Neuronal stem cell (in vitro differentiated cells): Measurements from ENCODE around the gene AMPD3.

ENCODE experiments used
- DNase-seq: peaks from one replicate; pipeline ENCODE4 v3.0.0-alpha.2; 2013; ENCODE audit warnings: low spot score
- H2AFZ ChIP-seq: one replicate; pipeline ENCODE4 v1.6.1; 2013; ENCODE audit warnings: mild to moderate bottlenecking, low read length, inconsistent platforms
- H2AK5ac ChIP-seq: 2 replicates; pipeline ENCODE4 v1.6.1; 2013; ENCODE audit warnings: low read depth, mild to moderate bottlenecking, inconsistent platforms, low read length, moderate library complexity, mixed read lengths
- H2BK120ac ChIP-seq: 2 replicates; pipeline ENCODE4 v1.6.1; 2013; ENCODE audit warnings: low read depth, mild to moderate bottlenecking, inconsistent platforms, low read length, moderate library complexity, mixed read lengths
- H2BK12ac ChIP-seq: one replicate; pipeline ENCODE4 v1.6.1; 2013; ENCODE audit warnings: low read length, inconsistent platforms
- H2BK15ac ChIP-seq: 2 replicates; pipeline ENCODE4 v1.6.1; 2013; ENCODE audit warnings: mild to moderate bottlenecking, low read length, inconsistent platforms, mixed read lengths
- H2BK5ac ChIP-seq: one replicate; pipeline ENCODE4 v1.6.1; 2013; ENCODE audit warnings: inconsistent platforms, mild to moderate bottlenecking, low read length, moderate library complexity
- H3K14ac ChIP-seq: one replicate; pipeline ENCODE4 v1.6.1; 2013; ENCODE audit warnings: low read length, inconsistent platforms
- H3K18ac ChIP-seq: 2 replicates; pipeline ENCODE4 v1.6.1; 2013; ENCODE audit warnings: low read length, inconsistent platforms
- H3K23ac ChIP-seq: 2 replicates; pipeline ENCODE4 v1.6.1; 2013; ENCODE audit warnings: low read depth, mild to moderate bottlenecking, mixed read lengths, low read length, inconsistent platforms; ENCODE audit not compliant: poor library complexity
- H3K27ac ChIP-seq: replicated peaks from 3 replicates; pipeline ENCODE4 v1.5.1; 2013; ENCODE audit warnings: low read length, inconsistent platforms
- H3K27me3 ChIP-seq, 3 experiments: 2 replicates each; pipeline ENCODE4 v1.6.1; 2013; ENCODE audit warnings: low read length in 3 of 3, mild to moderate bottlenecking in 2 of 3, inconsistent platforms in 1 of 3, low read depth in 1 of 3, mixed read lengths in 1 of 3, moderate library complexity in 1 of 3; ENCODE audit not compliant: control insufficient read depth in 3 of 3, insufficient read depth in 3 of 3
- H3K36me3 ChIP-seq, 2 donors: replicated peaks in 1 of 2; 2 replicates each; pipeline ENCODE4 v1.6.1; 2013; ENCODE audit warnings: low read length in 2 of 2; ENCODE audit not compliant: control insufficient read depth in 2 of 2, insufficient read depth in 2 of 2
- H3K4ac ChIP-seq: 2 replicates; pipeline ENCODE4 v1.6.1; 2013; ENCODE audit warnings: inconsistent platforms, mild to moderate bottlenecking, low read length, moderate library complexity
- H3K4me1 ChIP-seq, 2 donors: 1 replicate in 1 of 2; 2 replicates in 1 of 2; pipeline ENCODE4 v1.6.1; 2013; ENCODE audit warnings: low read length in 2 of 2, low read depth in 1 of 2; ENCODE audit not compliant: control insufficient read depth in 2 of 2, insufficient read depth in 1 of 2
- H3K4me2 ChIP-seq: one replicate; pipeline ENCODE4 v1.6.1; 2013; ENCODE audit warnings: mild to moderate bottlenecking, low read length, inconsistent platforms; ENCODE audit not compliant: insufficient read depth, poor library complexity, severe bottlenecking
- H3K4me3 ChIP-seq, 2 donors: 2 replicates each; pipeline ENCODE4 v1.5.1; 2013; ENCODE audit warnings: low read length in 2 of 2, mild to moderate bottlenecking in 2 of 2, inconsistent platforms in 1 of 2, moderate library complexity in 1 of 2
- H3K79me1 ChIP-seq: one replicate; pipeline ENCODE4 v1.6.1; 2013; ENCODE audit warnings: low read depth, mild to moderate bottlenecking, inconsistent platforms, low read length, moderate library complexity
- H3K9ac ChIP-seq: one replicate; pipeline ENCODE4 v1.6.1; 2013; ENCODE audit warnings: mild to moderate bottlenecking, low read depth, low read length, inconsistent platforms; ENCODE audit not compliant: poor library complexity
- H3K9me3 ChIP-seq, 2 donors: replicated peaks in 1 of 2; 2 replicates each; pipeline versions ENCODE3 to v1.6.1; 2013; ENCODE audit warnings: low read length in 2 of 2, mild to moderate bottlenecking in 2 of 2, inconsistent platforms in 1 of 2, low read depth in 1 of 2, mixed read lengths in 1 of 2, moderate library complexity in 1 of 2; ENCODE audit not compliant: control insufficient read depth in 2 of 2, insufficient read depth in 1 of 2
- H4K8ac ChIP-seq: one replicate; pipeline ENCODE4 v1.6.1; 2013; ENCODE audit warnings: low read depth, mild to moderate bottlenecking, inconsistent platforms, low read length, moderate library complexity
- H4K91ac ChIP-seq: one replicate; pipeline ENCODE4 v1.6.1; 2013; ENCODE audit warnings: low read length, low read depth, mild to moderate bottlenecking, inconsistent platforms; ENCODE audit not compliant: poor library complexity
- WGBS, 2 donors: extraction: QIAGEN DNeasy Blood & Tissue Kit; methylation state at CpG; one replicate each; pipeline ENCODE4 v1.1.7; 2013; ENCODE audit warnings: missing lambda C conversion rate in 2 of 2, mixed read lengths in 1 of 2; ENCODE audit not compliant: insufficient read length in 2 of 2, insufficient replicate concordance in 1 of 2; ENCODE audit errors: extremely low coverage in 2 of 2; 5-methylcytosine and 5-hydroxymethylcytosine counted together

The AMPD3 gene

GRCh38 chr11:10428453-10428852 is 26.6 kb upstream of the AMPD3 start:
- Histone ChIP-seq H2BK5ac (no peak overlapping the region), H3K4ac (no peak overlapping the region), H3K9ac (no peak overlapping the region), H4K91ac (no peak overlapping the region), H3K4me3 (no peak overlapping the region), H3K79me1 (no peaks in the 10 kb centered on the region), H2AK5ac (no peak overlapping the region), H3K9me3 (no peaks in the 10 kb centered on the region), H3K4me2 (no peak overlapping the region), H3K18ac (no peak overlapping the region), H3K27ac (no peak overlapping the region), H3K4me1 (no peaks in the 10 kb centered on the region), H2BK15ac (no peak overlapping the region), H2AFZ (no peak overlapping the region), H4K8ac (no peak overlapping the region), H2BK12ac (no peak overlapping the region), H2BK120ac (no peak overlapping the region), H3K23ac (no peak overlapping the region), H3K36me3 (no peaks in the 10 kb centered on the region), H3K27me3 (peaks cover 0 to 11% (median 0%) of the 10 kb centered on the region in 3 experiments), H3K14ac (no peak overlapping the region)
- DNase-seq, result no peak
- no CpG with 5 or more reads among the region's 1 CpG for WGBS, 2 donors

- no CpG with 5 or more reads among the region's 2 CpGs for WGBS, 2 donors
- Histone ChIP-seq H4K91ac (no peak overlapping the region), H3K36me3 (no peaks in the 10 kb centered on the region), H3K4me3 (no peak overlapping the region), H3K4ac (no peak overlapping the region), H3K79me1 (no peaks in the 10 kb centered on the region), H2AFZ (no peak overlapping the region), H3K4me2 (no peak overlapping the region), H3K9ac (no peak overlapping the region), H2BK15ac (no peak overlapping the region), H4K8ac (no peak overlapping the region), H3K18ac (no peak overlapping the region), H3K9me3 (no peaks in the 10 kb centered on the region), H3K27ac (no peak overlapping the region), H2BK120ac (no peak overlapping the region), H3K4me1 (no peaks in the 10 kb centered on the region), H2BK12ac (no peak overlapping the region), H3K23ac (no peak overlapping the region), H3K14ac (no peak overlapping the region), H3K27me3 (peaks cover 0 to 15% (median 0%) of the 10 kb centered on the region in 3 experiments), H2AK5ac (no peak overlapping the region), H2BK5ac (no peak overlapping the region)
- no peak for DNase-seq
Measured at GRCh38 chr11:10429526-10429925, 25.5 kb upstream of the AMPD3 start.

GRCh38 chr11:10432493-10432892 is 22.6 kb upstream of the AMPD3 start:
- Histone ChIP-seq H3K9ac (no peak overlapping the region), H3K27ac (no peak overlapping the region), H4K8ac (no peak overlapping the region), H3K23ac (no peak overlapping the region), H2AFZ (no peak overlapping the region), H2BK5ac (no peak overlapping the region), H2BK12ac (no peak overlapping the region), H3K9me3 (peaks cover 0 to 1% of the 10 kb centered on the region in 2 donors), H2BK120ac (no peak overlapping the region), H3K4me1 (no peaks in the 10 kb centered on the region), H3K4ac (no peak overlapping the region), H2AK5ac (no peak overlapping the region), H3K79me1 (no peaks in the 10 kb centered on the region), H3K27me3 (peaks cover 0 to 15% (median 0%) of the 10 kb centered on the region in 3 experiments), H2BK15ac (no peak overlapping the region), H4K91ac (no peak overlapping the region), H3K36me3 (no peaks in the 10 kb centered on the region), H3K4me3 (no peak overlapping the region), H3K18ac (no peak overlapping the region), H3K4me2 (no peak overlapping the region), H3K14ac (no peak overlapping the region)
- WGBS, 2 donors, result no CpG with 5 or more reads among the region's 1 CpG
- DNase-seq, result no peak

GRCh38 chr11:10432971-10433370 is 22.1 kb upstream of the AMPD3 start:
- Histone ChIP-seq H2BK5ac (no peak overlapping the region), H3K23ac (no peak overlapping the region), H4K91ac (no peak overlapping the region), H3K27me3 (peaks cover 0 to 15% (median 0%) of the 10 kb centered on the region in 3 experiments), H2BK12ac (no peak overlapping the region), H3K4me2 (no peak overlapping the region), H2BK15ac (no peak overlapping the region), H3K4me1 (no peaks in the 10 kb centered on the region), H3K79me1 (no peaks in the 10 kb centered on the region), H2AK5ac (no peak overlapping the region), H3K9me3 (peaks cover 0 to 1% of the 10 kb centered on the region in 2 donors), H3K4ac (no peak overlapping the region), H3K18ac (no peak overlapping the region), H4K8ac (no peak overlapping the region), H2AFZ (no peak overlapping the region), H3K4me3 (no peak overlapping the region), H3K36me3 (no peaks in the 10 kb centered on the region), H3K9ac (no peak overlapping the region), H3K27ac (no peak overlapping the region), H3K14ac (no peak overlapping the region), H2BK120ac (no peak overlapping the region)
- DNase-seq, result no peak
- WGBS, 2 donors, result no CpG with 5 or more reads among the region's 1 CpG
